Esophagus muscularis mucosa (tissue), 4 donors: Measurements from ENCODE around the gene TTC31. TPM values are rescaled to one million over a fixed set of nuclear protein-coding genes. Genes with fewer than 3 reads are reported as not detected.

Experiments
- DNase-seq: peaks from one replicate; pipeline ENCODE4 v3.0.0-alpha.2; 2017; ENCODE audit errors: extremely low spot score
- H3K27ac ChIP-seq, 4 donors: fragments of 200-600 bp; sonication (generic); replicated peaks in 1 of 4; 1 replicate in 3 of 4; 2 replicates in 1 of 4; pipeline ENCODE4 v1.5.1; 2016 to 2019; ENCODE audit warnings: mild to moderate bottlenecking in 1 of 4
- H3K27me3 ChIP-seq, 4 donors: fragments of 200-600 bp; sonication (generic); one replicate each; pipeline versions ENCODE4 v1.5.1 to v1.6.0; 2016 to 2019
- H3K36me3 ChIP-seq, 4 donors: fragments of 200-600 bp; sonication (generic); one replicate each; pipeline ENCODE4 v1.5.1; 2016 to 2019
- H3K4me1 ChIP-seq, 4 donors: fragments of 200-600 bp; sonication (generic); one replicate each; pipeline ENCODE4 v1.5.1; 2016 to 2019
- H3K4me3 ChIP-seq, 4 donors: fragments of 200-600 bp; sonication (generic); 1 replicate in 2 of 4; 2 replicates in 2 of 4; pipeline ENCODE4 v1.5.1; 2016 to 2019; ENCODE audit warnings: mild to moderate bottlenecking in 4 of 4, moderate library complexity in 1 of 4
- H3K9me3 ChIP-seq, 4 donors: fragments of 200-600 bp; sonication (generic); 1 replicate in 3 of 4; 2 replicates in 1 of 4; pipeline ENCODE4 v1.5.1; 2016 to 2019
- CTCF ChIP-seq, 3 experiments: fragments of 200-600 bp in 2 of 3; fragments of 450-650 bp in 1 of 3; sonication (generic) in 2 of 3; IDR thresholded peaks; one replicate each; pipeline ENCODE4 v1.5.1; 2017 to 2019; ENCODE audit warnings: antibody characterized with exemption in 3 of 3, mild to moderate bottlenecking in 2 of 3, moderate library complexity in 1 of 3
- EP300 ChIP-seq: sonication (generic); formaldehyde crosslinking; IDR thresholded peaks from one replicate; pipeline ENCODE4 v1.6.1; 2017; ENCODE audit warnings: antibody characterized with exemption
- POLR2A ChIP-seq: fragments of 450-650 bp; IDR thresholded peaks from one replicate; pipeline ENCODE4 v1.6.1; 2017; ENCODE audit warnings: antibody characterized with exemption, moderate library complexity, mild to moderate bottlenecking, low read depth
- POLR2AphosphoS5 ChIP-seq, 2 donors: sonication (generic); formaldehyde crosslinking; IDR thresholded peaks; one replicate each; pipeline ENCODE4 v1.6.1; 2017; ENCODE audit warnings: antibody characterized with exemption in 2 of 2
- WGBS: methylation state at CpG from one replicate; pipeline ENCODE4 v1.1.5; 2018; 5-methylcytosine and 5-hydroxymethylcytosine counted together
- intact Hi-C: fragments of 100-400 bp; cut with DNase I; formaldehyde crosslinking; loops from one replicate; pipeline ENCODE4 v1.15.1; 2023
- total RNA-seq, 4 donors: library from RNA; depleted of rRNA; stranded (reverse); fragments of >200 nt; gene quantifications; one replicate each; pipeline versions ENCODE4 v1.1.0 to v1.2.1, GENCODE V29; 2016

TTC31 gene
- total RNA-seq, 4 donors from 2014 or later, result 17.4 to 23.0 (median 20.6) TPM

- no peak overlapping the region for H3K4me3 ChIP-seq
- no peak overlapping the region for H3K27ac ChIP-seq
- H3K4me1 ChIP-seq, result peaks cover 31 to 37% (median 37%) of the 10 kb centered on the region in 4 donors
- intact Hi-C loops, result no loop called here
- H3K9me3 ChIP-seq, result no peaks in the 10 kb centered on the region
- TF ChIP-seq POLR2A (no peak), EP300 (no peak), POLR2AphosphoS5 (IDR thresholded peaks at IDR 0.05) (no peak), CTCF (IDR thresholded peaks at IDR 0.05) (no peak)
- no peaks in the 10 kb centered on the region for H3K36me3 ChIP-seq
- DNase-seq, result no peak
- 10% methylated on average over 6 of the region's 36 CpGs for WGBS
- H3K27me3 ChIP-seq, result peaks cover 18 to 95% (median 60%) of the 10 kb centered on the region in 4 donors
These were observed 30.1 kb downstream of the TTC31 start for GRCh38 chr2:74512744-74513604.

GRCh38 chr2:74513605-74514367, 30.9 kb downstream of the TTC31 start:
- Histone ChIP-seq H3K27ac (no peak overlapping the region), H3K4me1 (peaks cover 29 to 32% (median 32%) of the 10 kb centered on the region in 4 donors), H3K36me3 (no peaks in the 10 kb centered on the region), H3K4me3 (peak overlapping the region in 2 of 4 donors; percentile 19 to 23), H3K9me3 (no peaks in the 10 kb centered on the region), H3K27me3 (peaks cover 18 to 97% (median 66%) of the 10 kb centered on the region in 4 donors)
- TF ChIP-seq POLR2AphosphoS5 (IDR thresholded peaks at IDR 0.05) (peak in 1 of 2 donors; percentile 66), CTCF (IDR thresholded peaks at IDR 0.05) (no peak), EP300 (no peak), POLR2A (no peak)
- intact Hi-C loops, result no loop called here
- WGBS, result 5% methylated on average over 21 of the region's 52 CpGs
- DNase-seq, result no peak

- WGBS, result 2% methylated on average over 31 of the region's 82 CpGs
- Histone ChIP-seq H3K4me1 (peaks cover 29 to 32% (median 32%) of the 10 kb centered on the region in 4 donors), H3K4me3 (peak within 1 kb of the TSS in 2 of 4 donors; percentile 19 to 23), H3K9me3 (no peaks in the 10 kb centered on the region), H3K27ac (no peak within 1 kb of the TSS), H3K27me3 (peaks cover 18 to 100% (median 70%) of the 10 kb centered on the region in 4 donors), H3K36me3 (no peaks in the 10 kb centered on the region)
- TF ChIP-seq CTCF (IDR thresholded peaks at IDR 0.05) (no peak), POLR2AphosphoS5 (IDR thresholded peaks at IDR 0.05) (no peak), POLR2A (no peak), EP300 (no peak)
- DNase-seq, result no peak
- intact Hi-C loops, result no loop called here
These were observed 31.7 kb downstream of the TTC31 start, which contains the start of gene TLX2 for GRCh38 chr2:74514368-74515270. TLX2 (plus strand) TSS chr2:74514450; CDS start chr2:74514807, 357 bp downstream.

GRCh38 chr2:74515271-74515980, 32.5 kb downstream of the TTC31 start:
- Histone ChIP-seq H3K36me3 (no peaks in the 10 kb centered on the region), H3K9me3 (no peaks in the 10 kb centered on the region), H3K4me3 (peak overlapping the region; percentile 36 to 53 (median 42)), H3K27ac (no peak overlapping the region), H3K27me3 (peaks cover 18 to 100% (median 72%) of the 10 kb centered on the region in 4 donors), H3K4me1 (peaks cover 29 to 32% (median 32%) of the 10 kb centered on the region in 4 donors)
- WGBS, result 6% methylated on average over 24 of the region's 60 CpGs
- no peak for DNase-seq
- intact Hi-C loops, result no loop called here
- TF ChIP-seq POLR2AphosphoS5 (IDR thresholded peaks at IDR 0.05), result no peak
- no peak for TF ChIP-seq CTCF (IDR thresholded peaks at IDR 0.05)
- TF ChIP-seq EP300, result no peak
- TF ChIP-seq POLR2A, result no peak
